Stimulated activated CD4-positive, alpha-beta T cell treated with anti-CD3 and anti-CD28 coated beads, TNF-alpha, amount 100 ng/mL, for 1 hour (primary cell): ENCODE data around the gene TMEM143.
"Not testable (repeated sequence)": the region's sequence is repeated elsewhere in the genome, so short reads cannot be mapped to it uniquely, and the experiment has no call there.

Experiments
- DNase-seq, 3 donors: peaks; one replicate each; pipeline ENCODE4 v3.0.0-alpha.2; 2020; ENCODE audit warnings: low read depth in 3 of 3, low spot score in 1 of 3

TMEM143 gene

DNA sequence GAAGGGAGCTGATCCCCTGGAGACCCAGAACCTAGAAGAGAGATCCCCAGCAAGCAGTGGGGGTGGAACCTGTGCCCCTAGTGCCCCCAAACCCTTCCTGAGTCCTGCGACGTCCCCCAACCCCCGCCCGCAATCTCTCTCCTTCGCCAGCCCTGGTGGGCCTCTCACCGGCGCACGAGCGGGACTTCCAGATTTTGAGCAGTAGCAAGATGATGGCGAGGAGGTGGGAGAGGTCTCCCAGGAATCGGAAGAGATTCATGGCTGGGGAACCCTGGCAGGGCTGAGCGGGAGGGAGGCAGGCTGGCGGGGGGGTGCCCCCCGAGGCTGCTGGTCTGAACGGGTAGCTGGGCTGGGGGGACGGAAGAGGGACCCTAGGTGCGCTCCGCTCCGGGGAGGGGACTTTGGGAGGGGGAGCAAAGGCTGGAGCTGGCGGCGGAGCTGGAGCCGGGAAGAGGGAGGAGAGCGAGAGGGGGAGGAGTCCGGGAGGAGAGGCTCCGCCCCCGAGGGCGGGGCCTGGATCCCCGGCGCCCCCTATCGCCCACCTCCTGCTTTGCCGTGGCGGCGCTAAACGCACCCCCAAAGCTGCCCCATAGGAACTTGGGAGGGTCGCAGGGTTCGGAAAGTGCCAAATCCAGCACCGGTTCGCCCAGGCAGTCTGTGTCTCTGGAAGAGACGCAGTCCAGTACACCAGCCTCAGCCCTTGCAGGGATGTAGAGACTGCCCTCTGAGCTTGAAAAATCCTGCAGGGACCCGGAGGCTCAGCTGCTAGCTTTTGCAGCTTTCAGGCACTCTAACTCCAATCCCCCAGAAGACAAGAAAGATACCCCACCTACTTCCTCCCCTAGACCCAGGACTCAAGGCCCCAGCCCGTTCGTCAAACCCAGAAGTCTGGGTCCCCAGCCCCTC is 27.6 kb upstream of the TMEM143 start, which contains the start of gene KDELR1:
TSS of gene KDELR1 (minus strand) at position 452 of the 906 bp plus-strand sequence. CDS start at position 259, 193 bp downstream.
- DNase-seq = peak; percentile 25 to 66 (median 61)

DNA sequence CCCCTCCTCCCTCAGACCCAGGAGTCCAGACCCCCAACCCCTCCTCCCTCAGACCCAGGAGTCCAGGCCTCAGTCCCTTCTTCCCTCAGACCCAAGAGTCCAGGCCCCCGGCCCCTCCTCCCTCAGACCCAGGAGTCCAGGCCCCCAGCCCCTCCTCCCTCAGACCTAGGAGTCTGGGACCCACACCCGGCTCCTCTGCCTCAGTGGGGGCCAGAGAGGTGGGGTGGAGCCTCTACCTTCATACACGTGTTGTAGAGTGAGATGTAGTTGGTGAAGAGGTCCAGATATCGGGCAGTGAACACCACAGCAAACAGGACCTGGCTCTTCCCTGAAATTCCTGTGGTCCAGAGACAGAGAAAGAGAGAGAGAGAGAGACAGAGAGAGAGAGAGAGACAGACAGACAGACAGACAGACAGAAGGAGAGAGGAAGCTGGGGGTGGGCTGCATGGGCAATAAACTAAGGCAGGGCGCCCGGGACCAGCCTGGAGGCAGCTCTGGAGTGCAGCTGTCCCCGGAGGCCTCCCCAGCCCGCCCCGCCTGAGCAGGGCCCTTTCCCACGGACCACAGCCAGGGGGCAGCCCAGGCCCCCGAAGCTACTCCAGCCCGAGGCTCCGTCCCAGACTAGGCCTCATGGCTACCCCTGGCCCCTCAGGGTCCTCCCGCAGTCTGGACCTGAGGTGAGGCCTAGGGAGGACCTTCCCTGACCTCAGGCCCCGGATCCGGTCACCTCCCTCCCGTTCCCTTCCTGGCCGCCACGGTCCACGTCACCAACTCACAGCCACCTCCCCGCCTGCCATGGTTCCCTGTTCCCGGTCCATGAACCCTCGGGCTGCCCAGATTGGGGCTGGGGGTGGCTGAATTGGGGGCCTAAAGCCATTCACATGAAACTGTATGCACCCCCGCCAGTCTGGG is 26.7 kb upstream of the TMEM143 start:
- DNase-seq = peak in 2 of 3 donors; percentile 31 to 55

DNA sequence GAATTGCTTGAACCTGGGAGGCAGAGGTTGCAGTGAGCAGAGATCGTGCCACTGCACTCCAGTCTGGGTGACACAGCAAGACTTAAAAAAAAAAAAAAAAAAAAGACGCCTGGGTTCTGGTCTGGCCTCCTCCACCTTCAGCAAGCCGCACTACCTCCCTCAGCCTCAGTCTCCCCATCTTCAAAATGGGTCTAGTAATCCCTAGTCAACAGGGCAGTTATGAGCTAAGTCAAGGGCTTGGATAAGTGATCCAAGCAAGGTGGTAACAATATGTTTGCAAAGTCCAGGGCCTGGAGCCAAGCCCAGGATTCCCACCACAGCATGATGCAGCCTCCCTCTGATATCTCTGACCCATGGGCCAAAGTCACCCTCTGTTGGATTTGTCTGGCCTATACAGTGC is 23.2 kb upstream of the TMEM143 start:
- no peak for DNase-seq

DNA sequence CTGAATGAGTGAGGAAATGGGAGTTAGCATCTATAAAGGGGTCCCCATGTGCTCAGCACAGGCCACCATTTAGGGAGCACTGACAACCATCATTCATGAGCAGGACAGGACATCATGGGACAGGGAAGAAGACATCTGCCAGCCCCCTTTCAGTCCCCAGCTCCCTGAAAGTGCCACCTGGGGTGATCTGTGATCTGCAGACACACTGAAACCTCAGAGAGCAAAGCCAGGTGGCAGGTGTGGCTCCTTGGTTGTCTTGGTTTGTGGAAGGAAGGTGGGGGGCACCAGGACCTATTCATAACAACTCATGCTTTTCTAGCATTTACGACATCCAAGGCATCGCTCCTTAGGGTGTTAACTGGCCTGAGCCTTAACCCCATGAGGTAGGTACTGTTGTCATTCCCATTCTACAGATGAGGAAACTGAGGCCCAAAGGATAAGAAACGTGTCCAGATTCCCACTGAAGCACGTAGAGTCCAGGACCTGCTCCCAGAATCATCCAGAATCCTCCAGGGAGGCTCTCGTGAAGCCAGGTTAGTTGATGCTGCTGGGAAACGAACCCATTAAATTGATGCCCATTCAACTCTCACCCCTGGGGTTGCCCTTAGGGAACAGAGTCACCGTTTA is 21.8 kb upstream of the TMEM143 start:
- no peak for DNase-seq

DNA sequence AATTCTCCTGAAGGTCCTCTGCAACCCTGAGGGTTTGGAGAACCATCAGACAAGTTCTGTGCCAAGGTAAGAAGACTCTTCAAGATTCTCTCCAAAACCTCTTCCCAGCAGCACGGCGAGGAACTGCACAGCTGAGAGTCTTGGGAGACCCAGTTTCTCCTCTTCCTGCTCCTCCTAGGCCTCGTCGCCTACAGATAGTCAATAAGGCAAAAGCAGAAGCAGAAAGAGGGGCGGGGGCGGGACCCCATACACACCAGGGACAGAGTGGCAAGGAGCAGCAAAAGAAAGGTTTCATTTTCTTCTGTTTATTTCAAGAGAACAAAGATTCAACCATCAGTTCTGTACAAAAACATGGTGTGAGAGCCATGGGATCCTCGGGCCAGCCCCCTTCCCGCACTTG is 18.5 kb upstream of the TMEM143 start:
- DNase-seq = no peak

DNA sequence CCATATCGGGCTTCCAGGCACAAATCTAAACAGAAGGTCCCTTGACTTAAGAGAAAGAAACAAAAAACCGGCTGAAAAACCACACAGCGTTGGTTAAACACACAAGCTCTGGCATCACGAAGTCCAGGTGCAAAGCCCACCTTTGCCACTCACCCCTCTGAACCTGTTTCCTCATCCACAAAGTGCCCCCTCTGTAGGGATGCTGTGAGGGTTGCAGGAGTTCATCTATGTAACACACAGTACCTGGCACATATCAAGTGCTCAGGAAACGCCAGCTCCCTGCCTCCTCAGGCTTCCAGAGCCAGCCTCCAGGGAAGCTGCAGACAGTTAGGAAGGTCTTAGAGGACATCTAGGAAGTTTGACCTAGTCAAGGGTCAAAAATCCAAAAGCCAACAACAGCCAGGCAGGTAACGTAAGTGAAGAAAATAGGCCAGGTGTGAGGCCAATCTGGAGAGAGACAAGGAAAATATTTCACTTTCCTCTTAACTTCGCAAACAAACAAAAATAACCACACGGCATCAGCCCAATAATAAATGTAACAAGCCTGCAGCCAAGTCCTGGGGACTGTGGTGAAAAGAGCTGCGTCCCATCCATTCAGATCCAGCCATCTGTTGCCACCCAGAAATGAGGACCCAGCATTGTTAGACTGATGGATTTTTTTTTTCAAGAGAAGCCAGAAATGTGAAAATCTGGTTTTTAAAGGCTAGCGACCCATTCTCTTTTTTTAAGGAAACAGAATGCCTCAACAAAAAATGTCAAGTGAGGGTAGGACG is 17.6 kb upstream of the TMEM143 start:
- DNase-seq = no peak

DNA sequence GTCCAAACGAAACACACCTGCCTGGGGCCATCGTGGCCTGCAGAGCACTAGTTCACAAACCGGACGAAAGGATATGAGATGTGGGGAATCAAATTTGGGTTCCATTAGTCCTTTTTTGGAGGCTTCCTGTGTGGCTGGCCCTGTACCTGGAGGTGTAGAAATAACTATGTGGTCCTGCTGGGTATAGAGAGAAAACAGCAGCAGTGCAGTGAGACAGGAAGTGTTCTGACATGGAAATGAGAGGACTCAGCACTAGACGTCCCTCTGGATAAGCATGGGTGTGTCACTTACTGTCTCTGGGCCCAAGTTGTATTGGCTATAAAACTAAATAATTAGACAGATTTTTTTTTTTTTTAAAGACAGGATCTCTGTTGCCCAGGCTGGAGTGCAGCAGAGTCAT is 15.3 kb upstream of the TMEM143 start:
- no peak for DNase-seq

DNA sequence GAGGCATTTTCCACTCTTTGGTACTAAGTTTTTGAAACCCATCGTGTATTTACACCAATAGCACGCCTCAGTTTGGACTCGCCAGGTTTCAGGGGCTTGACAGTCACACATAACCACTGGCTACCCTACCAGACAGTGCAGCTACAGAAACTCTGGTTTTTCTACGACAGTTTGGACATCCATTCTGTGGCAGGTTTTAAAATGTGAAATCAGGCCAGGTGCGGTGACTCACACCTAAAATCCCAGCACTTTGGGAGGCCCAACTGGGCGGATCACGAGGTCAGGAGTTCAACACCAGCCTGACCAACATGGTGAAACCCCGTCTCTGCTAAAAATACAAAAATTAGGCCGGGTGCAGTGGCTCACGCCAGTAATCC is 14.4 kb upstream of the TMEM143 start:
- no peak for DNase-seq

DNA sequence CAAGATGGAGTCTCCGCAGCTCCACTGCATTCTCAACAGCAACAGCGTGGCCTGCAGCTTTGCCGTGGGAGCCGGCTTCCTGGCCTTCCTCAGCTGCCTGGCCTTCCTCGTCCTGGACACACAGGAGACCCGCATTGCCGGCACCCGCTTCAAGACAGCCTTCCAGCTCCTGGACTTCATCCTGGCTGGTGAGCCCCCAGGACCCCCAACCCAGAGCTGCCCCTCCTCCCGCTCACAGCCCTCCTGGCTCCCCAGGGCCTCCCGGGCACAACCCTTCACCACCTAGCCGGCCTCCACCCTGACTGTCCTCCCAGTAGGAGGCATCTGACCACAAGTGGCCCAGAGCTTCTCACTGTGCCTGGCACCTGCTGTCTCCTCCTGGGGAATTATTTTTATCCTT is 9.8 kb upstream of the TMEM143 start:
- no peak for DNase-seq

DNA sequence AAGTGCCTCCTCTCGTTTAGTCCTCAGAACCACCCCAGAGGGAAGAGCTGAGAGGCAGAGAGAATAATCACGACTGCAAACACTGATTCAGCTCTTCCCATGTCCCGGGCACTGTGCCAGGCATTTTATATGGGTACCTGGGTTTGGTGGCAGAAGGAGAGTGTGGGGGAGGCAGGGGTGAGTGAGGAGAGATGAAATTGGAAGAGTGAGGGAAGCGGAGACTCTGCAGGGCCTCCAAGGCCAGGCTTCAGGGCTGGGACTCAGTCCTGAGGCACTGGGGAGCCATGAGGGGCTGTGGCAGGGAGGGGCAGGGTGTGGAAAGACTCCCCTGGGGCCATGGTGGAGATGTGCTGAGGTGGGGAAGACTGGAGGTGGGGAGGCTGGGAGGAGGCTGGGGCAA is 9.2 kb upstream of the TMEM143 start:
- DNase-seq = no peak

DNA sequence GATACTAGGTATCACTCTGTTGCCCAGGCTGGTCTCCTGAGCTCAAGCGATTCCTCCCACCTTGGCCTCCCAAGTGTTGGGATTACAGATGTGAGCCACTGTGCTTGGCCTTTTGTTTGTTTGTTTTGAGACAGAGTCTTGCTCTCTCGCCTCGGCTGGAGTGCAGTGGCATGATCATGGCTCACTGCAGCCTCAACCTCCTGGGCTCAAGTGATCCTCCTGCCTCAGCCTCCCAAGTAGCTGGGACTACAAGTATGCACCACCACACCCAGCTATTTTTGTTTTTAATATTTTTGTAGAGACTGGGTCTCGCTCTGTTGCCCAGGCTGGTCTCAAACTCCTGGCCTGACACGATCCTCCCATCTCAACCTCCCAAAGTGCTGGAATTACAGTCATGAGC is 8.0 kb upstream of the TMEM143 start:
- not testable (repeated sequence) for DNase-seq

DNA sequence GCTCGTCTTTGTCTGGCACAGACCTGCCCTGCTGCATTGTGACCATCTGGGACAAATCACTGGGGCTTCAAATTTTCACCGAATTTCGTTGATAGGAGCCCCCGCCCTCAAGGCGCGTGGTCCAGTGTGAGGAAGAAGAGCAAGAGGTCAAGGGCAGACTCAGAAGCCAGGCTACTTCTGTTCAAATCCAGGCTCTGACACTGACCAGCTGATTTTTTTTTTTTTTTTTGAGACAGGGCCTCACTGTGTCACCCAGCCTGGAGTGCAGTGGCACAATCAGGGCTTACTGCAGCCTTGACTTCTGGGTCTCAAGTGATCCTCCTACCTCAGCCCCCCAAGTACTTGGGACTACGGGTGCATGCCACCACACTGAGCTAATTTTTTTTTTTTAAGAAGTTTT is 7.6 kb upstream of the TMEM143 start:
- DNase-seq = no peak

DNA sequence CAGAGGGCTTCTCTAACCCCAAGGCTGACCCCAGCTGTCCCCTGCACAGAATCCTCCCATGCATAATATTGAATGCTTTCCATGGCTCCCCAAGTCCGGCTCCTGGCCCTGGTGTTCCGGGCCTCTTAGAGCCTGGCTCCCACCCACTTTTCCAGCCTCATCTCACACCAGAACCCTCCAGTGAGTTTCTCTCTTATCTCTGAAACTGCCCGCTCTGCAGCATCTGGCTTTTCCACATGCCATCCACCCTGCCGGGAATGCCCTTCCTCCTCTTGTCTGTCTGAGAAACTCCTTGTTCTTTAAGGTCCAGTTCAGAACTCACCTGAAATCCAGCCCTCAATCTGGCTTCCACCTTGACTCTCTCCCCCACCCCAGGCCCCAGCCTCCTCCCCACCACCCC is 7.2 kb upstream of the TMEM143 start:
- no peak for DNase-seq

DNA sequence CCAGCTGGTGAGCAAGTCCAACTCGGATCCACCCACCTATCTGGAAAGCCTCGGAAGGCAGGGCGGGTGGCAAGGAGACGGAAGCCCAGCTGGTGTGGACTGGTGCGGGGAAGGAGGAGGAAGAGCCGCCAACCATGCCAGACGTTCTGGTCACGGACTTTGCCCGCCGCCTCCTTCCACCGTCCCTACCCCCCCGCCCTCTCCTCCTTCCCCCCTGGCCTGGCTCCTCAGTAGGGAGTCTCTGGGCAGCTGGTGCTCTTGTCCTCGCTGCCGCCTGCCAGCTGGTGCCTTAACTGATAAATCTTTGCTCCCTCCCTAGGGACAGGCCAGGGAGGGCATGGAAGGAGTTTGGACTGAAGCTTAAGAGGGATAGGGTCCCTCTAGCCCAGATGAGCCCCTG is 5.2 kb upstream of the TMEM143 start:
- DNase-seq = no peak

DNA sequence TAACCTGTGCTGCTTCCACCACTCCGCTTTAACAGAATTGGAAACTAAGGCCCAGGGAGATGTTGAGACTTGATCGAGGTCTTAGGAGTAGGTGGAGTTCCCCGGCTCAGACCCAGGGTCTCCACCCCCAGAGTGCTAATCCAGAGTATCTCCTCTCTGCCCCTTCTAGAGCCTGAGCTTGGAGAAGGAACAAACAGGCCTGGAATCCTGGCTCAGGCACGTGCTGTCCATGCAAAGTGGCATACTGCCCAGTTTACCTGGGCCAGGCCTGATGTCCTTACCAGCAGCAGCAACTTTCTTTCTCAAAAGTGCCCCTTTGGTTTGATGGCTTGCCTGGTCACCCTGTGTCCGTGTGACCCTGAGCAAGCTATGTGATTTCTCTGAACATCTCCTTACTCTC is 4.1 kb upstream of the TMEM143 start:
- DNase-seq = no peak

DNA sequence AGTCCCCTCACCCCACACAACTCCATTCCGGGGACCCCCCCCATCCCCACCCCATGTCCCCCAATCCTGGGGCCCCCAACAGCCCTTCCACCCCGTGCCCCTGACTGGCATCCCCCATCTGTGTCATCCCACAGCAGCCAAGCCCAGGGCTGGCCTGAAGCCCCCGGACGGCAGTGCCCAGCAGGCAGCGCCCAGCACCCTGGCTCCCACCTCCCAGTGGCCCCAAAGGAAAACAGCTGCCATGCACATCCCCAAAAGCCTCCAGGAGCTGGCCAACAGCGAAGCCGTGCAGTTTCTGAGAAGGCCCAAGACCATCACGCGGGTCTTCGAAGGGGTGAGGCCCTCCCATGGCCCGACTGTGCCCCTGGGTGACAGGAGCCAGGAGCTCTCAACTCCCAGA is 1.9 kb upstream of the TMEM143 start:
- DNase-seq = no peak

DNA sequence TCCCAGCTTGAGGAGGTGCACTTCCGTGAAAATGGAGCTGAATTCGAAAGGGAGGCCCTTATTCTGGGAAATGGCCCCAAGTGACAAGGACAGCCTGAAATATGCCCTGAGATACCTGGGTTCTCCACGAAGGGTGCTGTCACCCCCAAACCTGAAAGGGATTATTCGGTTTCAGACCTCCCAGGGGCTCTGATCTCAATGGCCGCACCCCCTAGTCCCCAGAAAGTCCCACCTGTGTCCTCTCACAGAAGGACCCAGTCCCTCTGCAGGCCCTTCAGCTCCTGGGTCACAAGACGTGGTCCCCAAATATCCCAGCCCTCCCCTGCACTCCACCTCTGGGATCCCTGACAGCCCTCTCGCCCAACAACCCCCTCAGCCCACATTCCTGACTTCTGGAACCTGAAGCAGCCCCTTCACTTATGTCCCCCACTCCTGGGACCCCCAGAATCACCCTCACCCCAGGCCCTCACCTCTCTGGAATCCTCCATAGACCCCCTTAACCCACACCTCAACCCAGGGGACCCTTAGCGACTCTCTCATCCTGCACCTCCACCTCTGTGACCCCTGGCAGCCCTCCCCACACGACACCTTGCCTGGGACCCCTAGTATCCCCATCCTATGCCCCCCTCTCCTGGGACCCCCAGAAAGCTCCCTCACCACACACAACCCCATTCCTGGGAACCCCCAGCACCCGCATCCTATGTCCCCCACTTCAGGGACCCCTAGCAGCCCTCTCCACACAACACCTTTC is 1.0 kb upstream of the TMEM143 start:
- DNase-seq = no peak

DNA sequence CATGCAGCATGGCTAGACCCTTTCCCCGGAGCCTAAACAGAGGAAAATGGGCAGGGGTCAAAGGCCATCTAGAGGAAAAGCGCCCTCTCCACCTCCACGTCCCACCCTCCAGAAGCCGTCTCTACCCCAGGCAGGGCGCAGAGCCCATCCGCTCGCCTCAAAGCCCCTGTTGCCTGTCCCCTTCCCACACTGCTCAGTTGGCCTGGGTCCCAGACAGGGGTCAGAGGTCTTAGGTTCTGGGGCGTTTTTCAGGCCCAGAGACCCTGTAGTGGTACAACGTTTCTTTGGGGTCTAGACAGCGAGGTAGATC is 285 bp downstream of the TMEM143 start:
- no peak for DNase-seq

DNA sequence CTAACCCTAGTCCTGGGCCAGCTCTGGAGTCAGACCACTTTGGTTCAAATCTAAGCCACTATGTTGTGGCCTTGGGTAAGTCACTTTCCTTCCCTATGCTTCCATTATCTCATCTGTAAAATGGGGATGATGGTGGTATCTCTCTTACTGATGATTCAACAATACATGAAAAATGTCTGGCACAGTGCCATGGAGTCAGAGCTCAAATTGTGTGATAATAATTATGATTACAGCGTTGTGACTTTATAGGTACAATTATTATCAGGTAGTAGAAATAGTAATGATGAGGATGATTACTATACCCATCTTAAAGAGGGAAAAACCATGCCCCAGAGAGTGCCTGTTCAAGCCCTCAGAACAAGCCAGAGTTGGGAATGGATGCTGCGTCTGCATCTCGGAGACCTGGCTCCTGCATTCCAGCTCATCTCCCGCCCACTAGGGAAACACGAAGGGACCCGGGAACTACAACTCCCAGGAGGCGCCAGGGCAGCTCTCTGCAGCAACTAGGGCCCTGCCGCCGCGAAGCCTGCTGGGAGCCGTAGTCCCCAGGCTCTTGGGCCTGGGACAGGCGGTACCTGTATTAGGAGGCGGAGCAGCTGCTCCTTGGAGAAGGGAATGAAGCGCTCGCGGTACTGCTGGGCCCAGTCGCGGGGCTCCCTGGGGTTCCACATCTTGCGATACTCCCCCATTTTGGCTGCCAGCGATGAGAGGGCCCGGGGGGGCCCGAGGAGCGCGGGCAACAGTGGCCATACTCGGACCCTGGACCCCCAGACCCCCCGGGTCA is 832 bp downstream of the TMEM143 start:
- peak; percentile 67 to 76 (median 69) for DNase-seq
